Measurements from ENCODE around the gene CALML6. TPM values are rescaled to one million over a fixed set of nuclear protein-coding genes. Genes with fewer than 3 reads are reported as not detected.

The CALML6 gene
- total RNA-seq, 1 experiment from 2014 or later = 1.7 TPM

DNA sequence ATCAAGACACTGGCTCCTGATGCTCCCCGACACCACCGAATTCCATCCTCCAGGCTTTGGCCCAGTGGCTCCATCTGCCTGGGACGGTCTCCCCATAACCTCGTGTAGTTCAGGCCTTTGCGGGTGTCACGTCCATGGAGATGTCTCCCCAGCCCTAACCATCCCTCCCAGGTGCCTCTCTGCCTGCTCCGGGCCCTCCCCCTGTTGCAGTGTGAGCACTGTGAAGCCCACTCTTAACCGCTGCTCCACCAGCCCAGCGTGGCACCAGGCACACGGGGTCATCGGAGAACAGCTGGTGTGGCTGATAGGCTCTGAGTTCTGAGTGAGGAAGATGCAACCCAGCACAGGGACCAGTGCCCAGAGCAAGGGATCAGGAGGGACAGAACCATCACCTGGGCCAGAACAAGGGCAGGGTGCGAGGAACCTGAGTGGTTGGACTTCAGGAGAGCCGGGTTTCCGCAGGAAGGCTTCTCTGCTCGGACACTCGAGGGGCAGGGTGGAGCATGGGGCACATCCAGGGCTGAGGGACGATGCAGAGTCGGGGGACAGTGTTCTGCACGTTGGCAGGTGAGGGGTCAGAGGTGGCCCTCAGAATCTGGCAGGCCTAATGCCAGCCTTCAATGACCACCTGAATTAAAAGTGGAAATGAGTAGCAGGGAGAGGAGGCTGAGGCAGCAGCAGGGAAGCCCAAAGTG lies 21.6 kb upstream of the CALML6 start:
- Histone ChIP-seq H3K79me1 (ENCODE audit: insufficient read depth, low read depth, low read length, poor library complexity, severe bottlenecking) (no peaks in the 10 kb centered on the region), H3K4me2 (ENCODE audit: insufficient read depth, insufficient read length, low read length) (no peak overlapping the region), H4K91ac (ENCODE audit: insufficient read length, low read depth, low read length) (no peak overlapping the region), H3K4ac (ENCODE audit: low read depth, low read length) (no peak overlapping the region), H4K20me1 (ENCODE audit: control insufficient read depth, insufficient read depth, insufficient read length) (no peaks in the 10 kb centered on the region), H3K23me2 (ENCODE audit: insufficient read length, low read depth, low read length, poor library complexity, severe bottlenecking) (peaks cover 6% of the 10 kb centered on the region), H2BK5ac (ENCODE audit: insufficient read length, low read length) (no peak overlapping the region), H3K14ac (ENCODE audit: insufficient read depth, low read length) (no peak overlapping the region), H2BK120ac (ENCODE audit: low read depth, low read length, poor library complexity, severe bottlenecking) (no peak overlapping the region), H2BK20ac (ENCODE audit: low read depth, low read length, poor library complexity, severe bottlenecking) (no peak overlapping the region), H3K79me2 (ENCODE audit: insufficient read depth, low read length) (peaks cover 14% of the 10 kb centered on the region; the same call in 1 of the 2 replicates), H3K18ac (ENCODE audit: insufficient read length, low read depth, low read length) (no peak overlapping the region), H3K23ac (ENCODE audit: insufficient read length, low read depth, low read length) (no peak overlapping the region), H4K8ac (replicated peaks; ENCODE audit: insufficient read length, low read depth, low read length) (no peak overlapping the region), H3K9me3 (ENCODE audit: control insufficient read depth, low read depth, low read length) (no peaks in the 10 kb centered on the region), H3K56ac (ENCODE audit: insufficient read length, low read depth, low read length) (no peak overlapping the region), H4K5ac (ENCODE audit: insufficient read length, low read depth, low read length) (no peak overlapping the region), H3K9ac (ENCODE audit: extremely low read depth, insufficient read length, low read length) (no peak overlapping the region), H3K4me1 (ENCODE audit: insufficient read depth, low read length) (peaks cover 5% of the 10 kb centered on the region; the same call in 1 of the 2 replicates), H2AFZ (ENCODE audit: low read length) (no peak overlapping the region), H2BK12ac (ENCODE audit: insufficient read length, low read depth, low read length) (no peak overlapping the region), H3T11ph (ENCODE audit: low read length) (no peak overlapping the region), H2BK15ac (ENCODE audit: low read depth, low read length) (no peak overlapping the region), H3K27me3 (ENCODE audit: insufficient read depth, low read length) (no peaks in the 10 kb centered on the region; the same call in none of the 2 replicates), H2AK5ac (ENCODE audit: insufficient read length, low read length) (no peak overlapping the region), H3K27ac (ENCODE audit: insufficient read length, low read depth, low read length) (no peak overlapping the region)
- peak overlapping the region in 1 of 3 experiments; percentile 47; a peak in 1 of 7 replicates for H3K27ac Mint-ChIP-seq
- DNase-seq = no peak
- H3K27me3 Mint-ChIP-seq (ENCODE audit: low read depth) = peaks cover 8% of the 10 kb centered on the region
- TF ChIP-seq, protein P1, sequence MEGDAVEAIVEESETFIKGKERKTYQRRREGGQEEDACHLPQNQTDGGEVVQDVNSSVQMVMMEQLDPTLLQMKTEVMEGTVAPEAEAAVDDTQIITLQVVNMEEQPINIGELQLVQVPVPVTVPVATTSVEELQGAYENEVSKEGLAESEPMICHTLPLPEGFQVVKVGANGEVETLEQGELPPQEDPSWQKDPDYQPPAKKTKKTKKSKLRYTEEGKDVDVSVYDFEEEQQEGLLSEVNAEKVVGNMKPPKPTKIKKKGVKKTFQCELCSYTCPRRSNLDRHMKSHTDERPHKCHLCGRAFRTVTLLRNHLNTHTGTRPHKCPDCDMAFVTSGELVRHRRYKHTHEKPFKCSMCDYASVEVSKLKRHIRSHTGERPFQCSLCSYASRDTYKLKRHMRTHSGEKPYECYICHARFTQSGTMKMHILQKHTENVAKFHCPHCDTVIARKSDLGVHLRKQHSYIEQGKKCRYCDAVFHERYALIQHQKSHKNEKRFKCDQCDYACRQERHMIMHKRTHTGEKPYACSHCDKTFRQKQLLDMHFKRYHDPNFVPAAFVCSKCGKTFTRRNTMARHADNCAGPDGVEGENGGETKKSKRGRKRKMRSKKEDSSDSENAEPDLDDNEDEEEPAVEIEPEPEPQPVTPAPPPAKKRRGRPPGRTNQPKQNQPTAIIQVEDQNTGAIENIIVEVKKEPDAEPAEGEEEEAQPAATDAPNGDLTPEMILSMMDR (conservative IDR thresholded peaks at IDR 0.05) = no peak
- no peaks in the 10 kb centered on the region; a peak in 2 of 7 replicates for H3K36me3 Mint-ChIP-seq (ENCODE audit: insufficient read depth in 1 of 3, low read depth in 3 of 3)
- no peaks in the 10 kb centered on the region; a peak in 1 of 5 replicates for H3K9me3 Mint-ChIP-seq
- peaks cover 35 to 42% of the 10 kb centered on the region in 2 experiments for H3K4me1 Mint-ChIP-seq
- peak overlapping the region in 1 of 2 experiments; percentile 56; a peak in 2 of 5 replicates for H3K4me3 Mint-ChIP-seq
- WGBS (ENCODE audit: extremely low coverage, insufficient read length, low lambda C conversion rate) = no CpG with 5 or more reads among the region's 19 CpGs

Measured in H9 (cell line).